ENCODE measurements around the gene CACNA1D.
"Not testable (repeated sequence)": the region's sequence is repeated elsewhere in the genome, so short reads cannot be mapped to it uniquely, and the experiment has no call there.

CACNA1D gene

DNA sequence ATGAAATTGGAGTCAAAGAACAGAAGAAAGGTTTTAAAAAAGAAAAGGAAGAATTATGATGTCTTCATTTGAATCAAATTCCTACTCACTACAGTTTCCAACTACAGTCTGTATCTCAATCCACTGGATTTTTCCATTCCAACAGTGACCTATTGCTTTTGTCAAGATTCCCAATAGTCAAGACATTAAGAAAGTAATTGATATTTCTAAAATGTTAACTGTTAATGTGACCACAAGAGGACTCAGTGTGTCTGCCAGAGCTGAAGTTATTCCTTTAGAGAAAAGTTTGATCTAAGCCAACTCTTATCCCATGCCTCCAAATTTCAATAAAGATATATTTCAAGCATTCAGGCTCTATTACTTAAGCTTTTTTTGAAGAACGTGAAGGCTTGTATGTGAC lies 163.2 kb downstream of the CACNA1D start:
- DNase-seq (ENCODE audit: low read depth): no peak

DNA sequence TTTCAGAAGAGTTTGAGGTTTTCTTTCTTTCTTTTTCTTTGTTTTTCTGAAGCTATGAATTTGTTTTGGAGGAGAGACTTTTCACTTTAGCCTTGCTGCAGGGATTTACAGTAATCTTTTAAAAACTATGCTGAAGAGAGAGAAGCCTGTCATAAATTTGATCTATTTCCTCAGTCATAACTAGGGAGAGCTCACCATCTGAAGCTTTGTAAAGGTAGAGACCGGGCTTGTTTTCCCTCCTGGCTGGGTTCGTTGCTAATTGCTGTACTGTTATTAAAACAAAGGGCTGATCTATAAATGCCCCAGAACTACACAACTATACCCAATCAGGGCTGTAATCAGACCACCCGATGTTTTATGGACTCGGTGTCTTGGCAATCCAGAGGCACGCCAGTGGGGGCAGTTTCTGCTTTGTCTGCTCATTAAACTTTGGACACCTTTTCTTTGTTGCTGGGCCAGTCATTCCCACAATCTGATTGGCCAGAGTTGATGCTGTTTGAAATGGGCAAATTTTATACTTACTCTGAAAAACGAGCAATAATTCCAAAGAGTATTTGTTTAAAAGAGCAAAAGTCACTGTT lies 164.3 kb downstream of the CACNA1D start:
- no peak for DNase-seq (ENCODE audit: low read depth)

DNA sequence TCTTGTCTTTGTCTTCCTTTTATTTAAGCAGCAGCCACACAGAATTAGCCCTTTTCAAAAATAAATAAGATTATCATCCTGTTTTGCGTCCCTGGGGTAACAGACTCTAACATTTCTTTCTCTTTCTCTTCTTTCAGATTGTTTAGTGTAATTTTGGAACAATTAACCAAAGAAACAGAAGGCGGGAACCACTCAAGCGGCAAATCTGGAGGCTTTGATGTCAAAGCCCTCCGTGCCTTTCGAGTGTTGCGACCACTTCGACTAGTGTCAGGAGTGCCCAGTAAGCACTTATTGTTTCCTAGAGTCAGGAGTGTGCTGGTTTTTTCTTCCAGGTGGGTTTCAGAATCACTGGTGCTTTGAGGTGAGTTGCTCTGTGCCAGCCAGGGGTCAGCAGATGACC lies 165.6 kb downstream of the CACNA1D start:
- DNase-seq (ENCODE audit: low read depth): no peak

DNA sequence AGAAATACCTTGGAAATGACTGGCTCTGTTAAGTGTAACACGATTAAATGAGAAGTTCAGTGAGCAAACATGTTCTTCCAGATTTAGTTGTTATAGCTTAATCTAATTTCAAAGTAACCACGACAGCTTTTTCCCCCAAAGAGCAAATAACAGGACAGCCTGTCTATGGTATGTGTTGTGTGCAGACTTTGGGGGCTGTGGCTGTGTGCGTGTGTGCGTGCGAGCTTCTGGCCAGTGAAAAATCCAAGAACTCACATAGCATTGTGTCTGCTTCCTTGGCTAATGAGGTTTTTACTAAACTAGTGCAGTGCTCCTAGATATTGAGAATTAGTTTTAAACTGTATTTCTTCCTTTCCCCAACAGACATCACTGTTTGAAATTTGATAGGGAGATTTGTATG lies 167.1 kb downstream of the CACNA1D start:
- no peak for DNase-seq (ENCODE audit: low read depth)

DNA sequence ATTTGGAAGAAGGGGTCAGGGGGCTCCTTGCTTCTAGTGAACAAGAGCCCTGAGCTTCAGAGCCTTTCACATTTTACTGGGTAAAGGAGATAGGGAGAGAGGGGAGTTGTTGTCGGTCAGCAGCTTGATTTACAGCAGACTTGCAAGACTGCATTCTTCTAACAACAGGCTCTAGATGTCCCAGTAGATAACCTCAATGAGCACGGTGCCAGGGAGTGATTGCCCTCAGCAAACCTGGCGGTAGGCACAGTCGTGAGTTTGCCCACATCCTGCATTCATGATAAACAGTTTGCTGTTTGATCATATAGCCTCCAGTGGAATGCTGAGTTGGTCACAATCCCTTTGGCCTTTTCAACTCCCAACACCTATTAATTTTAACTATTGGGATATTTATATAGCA lies 170.4 kb downstream of the CACNA1D start:
- DNase-seq (ENCODE audit: low read depth): not testable (repeated sequence)

DNA sequence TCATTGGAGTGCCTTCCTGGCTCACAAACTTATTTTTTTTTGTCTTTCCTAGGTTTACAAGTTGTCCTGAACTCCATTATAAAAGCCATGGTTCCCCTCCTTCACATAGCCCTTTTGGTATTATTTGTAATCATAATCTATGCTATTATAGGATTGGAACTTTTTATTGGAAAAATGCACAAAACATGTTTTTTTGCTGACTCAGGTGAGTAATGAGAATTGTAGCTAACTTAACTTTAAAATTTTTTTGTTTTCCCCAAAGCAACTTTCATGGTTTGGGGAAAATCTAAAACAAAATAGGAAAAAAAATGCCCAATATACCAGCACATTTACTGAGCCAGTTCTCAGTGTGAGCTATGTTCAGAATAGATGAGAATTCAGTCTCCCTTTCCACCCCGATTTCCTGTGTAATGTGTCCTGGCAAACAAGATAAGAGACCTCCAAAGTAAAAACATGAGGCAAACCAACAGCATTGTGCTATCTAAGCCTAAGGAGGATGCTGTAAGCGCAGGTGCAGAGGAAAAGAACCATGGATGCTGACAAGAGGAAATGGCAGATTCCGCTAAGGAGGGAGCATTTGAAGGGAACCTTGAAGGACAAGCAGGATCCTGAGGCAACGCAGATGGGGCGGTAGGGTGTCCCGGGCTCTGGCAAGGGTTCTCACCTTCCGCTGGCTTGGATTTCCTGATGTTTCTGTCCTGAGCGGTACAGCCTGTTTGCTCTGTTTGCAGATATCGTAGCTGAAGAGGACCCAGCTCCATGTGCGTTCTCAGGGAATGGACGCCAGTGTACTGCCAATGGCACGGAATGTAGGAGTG lies 171.4 kb downstream of the CACNA1D start:
- no peak for DNase-seq (ENCODE audit: low read depth)

DNA sequence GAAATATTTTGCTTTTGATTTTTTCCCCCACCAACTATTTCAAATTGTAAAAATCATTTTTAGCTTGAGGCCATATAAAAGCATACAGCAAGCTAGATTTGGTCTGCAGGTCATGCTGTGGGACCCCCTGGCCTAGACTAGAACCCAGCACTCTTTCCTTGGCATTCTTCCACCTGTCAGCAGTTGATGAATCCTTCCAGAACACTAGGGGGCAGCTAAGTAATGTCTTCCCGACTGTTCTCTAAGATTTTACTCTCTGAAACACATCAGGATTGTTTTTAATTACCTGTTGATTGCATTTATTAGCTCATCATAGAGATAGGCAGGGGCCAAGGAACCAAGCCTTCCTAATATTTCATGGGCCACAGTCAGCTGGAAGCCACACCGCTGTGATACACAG lies 174.5 kb downstream of the CACNA1D start:
- no peak for DNase-seq (ENCODE audit: low read depth)

DNA sequence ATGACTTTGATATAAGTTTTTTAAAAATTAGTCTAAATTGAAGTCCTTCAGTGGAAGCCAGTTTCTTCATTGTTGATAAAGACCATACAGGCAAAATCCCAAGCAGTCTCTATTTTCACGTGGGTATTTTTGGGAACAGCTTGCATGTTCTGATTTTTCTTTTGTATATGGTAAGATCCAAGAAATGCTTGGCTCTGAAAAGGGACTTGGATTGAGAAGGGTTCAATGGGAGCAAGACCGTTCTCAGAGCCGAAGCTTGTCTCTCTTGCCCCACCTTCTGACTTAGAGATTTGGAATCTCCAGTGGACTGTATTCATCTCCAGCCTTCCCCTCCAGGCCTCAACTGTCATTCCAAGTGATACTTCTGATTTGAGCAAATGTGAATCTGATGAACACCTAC lies 176.3 kb downstream of the CACNA1D start:
- DNase-seq (ENCODE audit: low read depth): no peak

DNA sequence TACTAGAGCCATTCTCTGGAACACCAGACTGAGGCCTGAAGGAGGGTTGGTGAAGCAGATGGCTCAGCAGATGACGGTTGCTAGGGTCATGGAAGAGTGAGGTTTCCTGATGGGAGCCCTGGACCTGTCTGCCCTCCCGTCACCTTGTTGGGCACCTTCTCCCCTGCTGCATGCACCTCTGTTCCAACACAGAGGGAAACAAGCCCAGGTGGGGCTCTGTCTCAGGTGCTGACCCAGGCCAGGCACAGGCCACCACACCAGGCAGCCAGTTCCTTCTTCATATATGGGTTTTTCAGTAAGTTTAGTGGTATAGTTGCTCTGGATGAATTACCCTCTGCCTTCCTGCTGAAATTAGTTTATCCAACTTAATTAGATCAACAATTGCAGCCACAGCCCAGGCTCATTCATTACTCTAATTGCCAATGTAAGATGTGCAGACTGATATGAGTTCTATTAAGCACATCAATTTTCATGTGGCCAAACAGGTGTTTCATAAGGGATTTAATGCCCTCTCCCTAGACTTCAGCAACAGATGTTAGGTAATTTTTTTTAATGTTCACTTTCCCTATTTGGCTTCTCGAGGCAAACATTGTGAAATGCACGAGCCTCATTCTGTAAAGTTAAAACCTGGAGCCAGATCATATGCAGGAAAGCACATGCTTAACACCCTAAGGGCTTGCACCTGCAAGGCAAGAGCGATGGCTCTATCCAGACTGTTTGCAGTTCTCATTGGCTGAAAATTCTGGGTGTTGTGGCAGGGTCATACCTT lies 177.0 kb downstream of the CACNA1D start:
- DNase-seq (ENCODE audit: low read depth): no peak

DNA sequence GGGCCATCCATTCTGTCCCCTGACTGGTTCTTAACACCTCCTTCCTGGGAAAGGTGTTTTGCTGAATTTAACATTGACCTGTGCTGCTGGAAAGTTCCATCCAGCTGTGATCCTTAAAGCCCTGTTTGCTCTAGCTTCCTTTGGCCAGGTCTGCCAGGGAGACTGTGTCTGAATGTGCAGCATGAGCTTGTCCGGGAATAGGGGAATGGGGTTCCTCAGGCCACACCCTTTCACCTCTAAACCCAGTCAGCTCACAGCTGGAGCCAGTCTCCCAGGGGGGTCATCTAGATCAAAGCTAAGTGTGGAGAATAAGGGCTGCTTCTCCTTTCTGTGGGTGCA lies 177.5 kb downstream of the CACNA1D start:
- DNase-seq (ENCODE audit: low read depth): no peak

DNA sequence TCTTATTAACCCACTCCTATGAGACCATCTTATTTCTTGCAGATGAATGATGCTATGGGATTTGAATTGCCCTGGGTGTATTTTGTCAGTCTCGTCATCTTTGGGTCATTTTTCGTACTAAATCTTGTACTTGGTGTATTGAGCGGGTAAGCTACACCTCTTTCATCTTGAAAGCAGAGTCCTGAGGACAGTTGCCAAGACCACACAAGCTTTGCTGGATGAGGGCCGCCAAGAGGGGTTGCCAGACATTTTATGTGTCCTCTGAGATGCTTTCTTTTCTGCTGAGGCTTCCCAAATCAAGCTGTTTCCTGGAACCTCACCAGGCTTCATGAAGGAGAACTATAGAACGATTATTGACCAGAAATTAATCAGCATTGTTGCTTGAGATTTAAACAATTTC lies 178.6 kb downstream of the CACNA1D start:
- no peak for DNase-seq (ENCODE audit: low read depth)

DNA sequence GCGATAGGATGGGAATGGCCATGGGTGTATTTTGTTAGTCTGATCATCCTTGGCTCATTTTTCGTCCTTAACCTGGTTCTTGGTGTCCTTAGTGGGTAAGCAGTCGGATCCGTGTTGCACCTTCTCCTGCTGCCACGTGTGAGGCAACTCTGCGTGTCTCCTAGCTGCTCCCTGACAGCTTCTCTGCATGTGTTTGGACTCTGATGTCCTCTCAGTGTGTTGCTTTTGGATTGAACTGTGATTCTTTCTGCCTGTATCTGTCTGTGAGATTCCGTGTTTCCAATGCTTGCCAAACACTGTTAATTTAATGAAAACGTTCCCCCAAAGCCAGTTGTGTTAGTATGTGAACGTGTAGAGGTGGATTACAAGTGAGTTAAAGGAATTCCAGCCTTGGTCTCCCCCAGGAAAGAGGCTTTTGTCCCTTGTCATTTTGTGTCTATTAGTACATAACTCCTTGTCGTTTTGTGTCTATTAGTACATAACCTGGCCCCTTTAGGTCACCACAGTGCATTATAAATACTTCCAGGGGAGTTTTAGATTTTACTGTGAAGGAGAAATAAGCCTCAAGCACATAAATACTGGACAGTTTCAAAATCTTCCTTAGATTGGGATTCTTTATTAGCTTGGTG lies 179.4 kb downstream of the CACNA1D start:
- DNase-seq (ENCODE audit: low read depth): no peak

DNA sequence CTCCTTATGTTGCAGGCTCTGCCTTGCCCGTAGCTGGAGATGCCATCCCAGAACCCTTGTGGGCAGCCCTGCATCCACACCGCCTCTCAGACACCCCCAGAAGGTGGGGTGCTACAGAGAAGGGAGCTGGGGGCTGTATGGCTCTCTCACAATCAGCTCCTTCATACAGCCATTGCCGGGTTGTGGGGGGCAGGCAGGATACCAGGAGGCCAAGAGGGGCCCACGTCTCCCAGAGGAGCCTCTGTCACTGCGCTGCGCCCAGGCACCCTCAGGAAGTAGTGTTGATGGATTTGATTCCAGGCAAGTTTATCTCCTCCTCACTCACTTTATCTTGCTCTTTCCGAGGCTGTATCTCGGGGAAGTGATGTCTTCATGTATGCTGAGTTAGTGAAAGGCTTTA lies 180.2 kb downstream of the CACNA1D start:
- no peak for DNase-seq (ENCODE audit: low read depth)

DNA sequence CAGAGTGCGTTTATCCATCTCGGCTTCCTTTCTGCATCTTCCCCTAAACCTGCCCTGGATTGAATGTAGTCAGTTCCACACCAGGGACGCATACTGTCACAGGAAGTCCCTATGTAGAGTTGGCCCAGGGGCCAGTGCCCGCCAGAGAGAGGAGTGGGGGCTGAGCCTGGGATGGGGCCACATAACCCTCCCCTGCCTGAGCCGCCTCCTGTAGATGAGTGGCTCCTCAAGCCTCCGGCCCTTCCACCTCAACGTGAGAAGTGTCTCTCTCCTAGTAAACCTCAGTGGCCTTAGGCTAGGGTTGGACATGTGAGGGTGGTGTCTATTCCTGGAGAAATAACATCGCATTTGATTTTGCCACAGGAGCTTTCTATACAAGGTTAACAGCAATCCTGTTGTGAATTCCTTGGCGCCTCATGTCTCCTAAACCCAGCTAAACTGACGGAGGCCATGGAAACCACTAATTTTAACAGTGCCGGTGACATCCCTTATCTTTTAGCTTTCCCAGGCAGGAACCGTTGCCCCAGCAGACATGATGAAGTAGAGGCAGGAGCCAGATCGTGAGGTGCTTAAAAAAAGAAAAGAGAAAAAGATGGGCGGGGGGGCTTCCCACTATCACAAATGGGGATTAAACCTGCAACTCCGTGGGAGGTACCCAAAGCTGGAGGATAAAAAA lies 180.7 kb downstream of the CACNA1D start:
- DNase-seq (ENCODE audit: low read depth): no peak

DNA sequence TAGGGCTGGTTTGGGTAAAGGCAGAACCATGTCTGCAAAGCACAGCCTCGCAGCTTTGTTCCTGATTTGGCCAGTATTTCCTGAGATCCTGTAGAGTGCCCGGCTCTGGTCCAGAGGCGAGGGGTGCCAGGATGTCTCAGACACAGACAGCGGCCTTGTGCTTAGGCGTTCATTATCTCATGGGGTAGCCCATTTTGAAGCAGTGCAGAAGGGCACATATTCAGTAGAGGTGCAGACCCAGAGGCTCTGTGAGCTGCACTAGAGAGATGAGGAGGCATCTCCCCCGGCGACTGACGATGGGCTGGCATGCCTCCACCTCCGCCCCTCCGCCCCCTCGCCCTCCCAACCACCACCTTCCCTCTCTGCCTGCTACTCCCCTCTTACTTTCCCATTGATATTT lies 181.5 kb downstream of the CACNA1D start:
- DNase-seq (ENCODE audit: low read depth): no peak

DNA sequence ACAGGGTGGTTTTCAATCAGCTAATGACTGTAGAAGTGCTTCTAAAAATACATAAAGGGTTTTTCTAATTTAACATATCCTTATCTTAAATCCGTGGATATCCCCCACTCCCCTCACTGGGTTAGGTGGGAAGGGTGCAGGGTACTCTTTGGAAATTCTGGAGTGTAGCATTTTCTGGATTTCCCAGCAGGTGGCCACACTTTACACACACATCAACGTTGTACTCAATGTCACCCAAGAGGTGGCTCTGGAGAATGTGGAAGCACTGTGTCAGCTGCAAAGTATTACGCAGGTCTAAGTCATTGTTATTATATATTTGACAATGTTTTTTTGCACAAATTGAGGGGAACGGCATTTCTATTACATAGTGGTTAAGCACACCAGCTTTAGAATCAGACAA lies 183.0 kb downstream of the CACNA1D start:
- no peak for DNase-seq (ENCODE audit: low read depth)

DNA sequence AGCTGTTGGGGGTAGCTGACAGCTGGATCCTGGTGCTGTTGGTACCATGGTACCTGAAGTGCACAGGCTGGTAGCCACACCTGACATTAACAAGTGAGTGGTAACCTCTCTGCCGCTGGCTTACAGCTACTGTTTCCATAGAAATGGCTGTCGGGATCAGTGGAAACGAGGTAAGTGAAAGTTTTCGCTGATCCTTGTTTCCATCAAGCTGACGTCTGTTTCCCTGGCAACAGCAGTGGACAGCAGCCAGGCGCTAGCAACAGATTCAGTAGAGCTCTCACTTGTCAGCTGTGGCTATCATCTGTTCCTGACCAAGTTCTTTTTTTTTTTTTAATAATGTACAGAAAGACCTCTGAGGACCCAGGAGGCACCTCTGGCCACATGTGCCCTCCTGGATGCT lies 185.6 kb downstream of the CACNA1D start:
- no peak for DNase-seq (ENCODE audit: low read depth)

DNA sequence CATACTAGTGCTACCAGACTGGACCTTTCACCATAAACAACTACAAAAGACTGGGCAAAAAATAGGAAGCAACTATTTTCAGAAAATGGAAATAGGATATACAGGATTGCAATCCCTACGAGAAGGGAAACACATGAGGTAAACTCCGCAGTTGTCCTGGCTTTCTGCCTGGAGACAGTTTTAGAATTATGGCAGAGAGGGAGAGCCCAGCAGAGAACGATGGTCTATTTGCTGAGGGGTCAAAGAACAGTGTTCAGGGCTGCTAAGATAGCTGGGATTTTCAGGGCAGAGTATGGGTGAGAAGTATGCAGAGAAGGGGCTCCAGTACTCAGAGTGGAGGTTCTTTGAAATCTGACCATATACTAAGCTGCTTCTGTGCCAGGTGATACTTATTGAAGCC lies 188.4 kb downstream of the CACNA1D start:
- DNase-seq (ENCODE audit: low read depth): no peak

DNA sequence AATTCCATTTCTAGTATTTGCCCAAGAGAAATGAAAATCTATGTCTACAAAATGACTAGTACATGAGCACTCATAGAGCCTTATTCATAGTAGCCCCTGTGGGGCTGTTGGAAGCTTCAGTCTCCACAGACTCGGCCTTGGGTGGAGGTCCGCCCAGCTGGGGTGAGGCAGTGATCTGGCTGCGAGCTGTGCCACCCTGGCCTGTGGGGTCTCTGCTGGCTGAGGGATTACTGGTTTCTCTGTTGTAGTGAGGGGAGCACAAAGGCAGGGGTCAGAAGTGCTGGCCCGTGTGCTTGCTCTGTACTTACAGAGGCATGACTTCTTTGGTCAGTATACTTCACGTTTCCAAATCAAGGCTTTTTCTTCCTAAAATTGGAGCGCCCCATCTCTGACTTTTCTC lies 193.7 kb downstream of the CACNA1D start:
- DNase-seq (ENCODE audit: low read depth): no peak

DNA sequence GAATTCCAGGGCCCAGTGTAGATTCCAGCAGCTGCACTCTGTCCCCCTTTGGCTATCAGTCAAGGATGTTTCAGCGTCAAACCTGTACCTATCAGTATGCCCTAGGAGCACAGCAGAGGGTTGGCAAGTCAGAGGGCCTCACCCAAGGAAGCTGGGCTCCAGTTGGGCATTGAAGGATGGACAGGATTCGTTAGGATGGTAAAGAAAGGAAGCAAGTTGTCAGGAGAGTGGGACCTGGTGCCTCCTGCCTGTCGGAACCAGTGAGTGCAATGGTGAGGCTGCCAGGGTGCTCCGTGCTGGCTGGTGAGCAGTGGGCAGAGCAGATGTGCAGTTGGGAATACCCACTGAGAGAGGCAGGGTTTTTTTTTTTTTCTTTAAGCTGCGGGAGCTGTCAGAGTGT lies 194.6 kb downstream of the CACNA1D start:
- DNase-seq (ENCODE audit: low read depth): no peak

DNA sequence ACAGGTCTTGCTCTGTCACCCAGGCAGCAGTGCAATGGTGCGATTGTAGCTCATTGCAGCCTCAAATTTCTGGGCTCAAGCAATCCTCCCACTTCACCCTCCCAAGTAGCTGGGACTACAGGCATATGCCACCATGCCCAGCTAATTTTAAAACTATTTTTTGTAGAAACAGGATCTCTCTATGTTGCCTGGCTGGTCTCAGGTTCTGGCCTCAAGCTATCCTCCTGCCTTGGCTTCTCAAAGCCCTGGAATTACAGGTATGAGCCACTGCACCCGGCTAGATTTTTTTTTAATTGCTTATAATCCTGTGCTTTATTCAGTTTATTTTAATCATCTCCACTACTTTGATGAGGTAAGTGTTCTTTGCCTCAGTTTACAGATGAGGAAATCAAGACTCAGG lies 195.3 kb downstream of the CACNA1D start:
- DNase-seq (ENCODE audit: low read depth): no peak

DNA sequence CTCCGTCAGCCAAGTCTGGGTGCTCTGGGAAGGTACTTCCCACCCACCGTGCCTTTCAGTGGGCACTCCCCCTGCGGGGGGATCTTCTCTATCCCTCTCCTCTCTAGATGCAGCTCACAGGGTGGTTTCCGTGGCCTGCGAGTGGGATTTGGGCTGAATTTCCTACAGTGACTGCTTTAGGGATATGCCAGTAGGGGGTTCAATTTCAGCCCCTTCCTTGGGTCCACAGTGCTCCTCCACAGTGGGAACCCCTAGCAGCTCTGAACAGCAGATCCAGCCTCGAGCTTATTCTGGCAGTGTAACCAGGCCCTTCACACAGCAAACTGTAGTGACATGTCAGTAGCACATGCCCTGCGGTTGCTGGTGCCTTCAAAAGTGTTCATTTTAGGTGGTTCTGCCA lies 196.1 kb downstream of the CACNA1D start:
- no peak for DNase-seq (ENCODE audit: low read depth)

Data from stimulated activated CD8-positive, alpha-beta memory T cell treated with anti-CD3 and anti-CD28 coated beads, Interleukin-15, amount 100 ng/mL, for 24 hours (primary cell).